Loucy (cell line): ENCODE measurements around the gene SLC16A13.

Source experiments
- H2AFZ ChIP-seq: fragments of 200-600 bp; sonication (generic); 2 replicates; pipeline ENCODE4 v1.6.0; 2016; ENCODE audit warnings: antibody characterized with exemption, mild to moderate bottlenecking, low read length, moderate library complexity
- H3F3A ChIP-seq: fragments of 200-600 bp; 2 replicates; pipeline ENCODE4 v1.6.0; 2016; ENCODE audit warnings: antibody characterized with exemption, low read depth, mild to moderate bottlenecking
- H3K27me3 ChIP-seq: fragments of 200-600 bp; sonication (generic); 2 replicates; pipeline ENCODE4 v1.6.1; 2014; ENCODE audit warnings: low read length, mild to moderate bottlenecking; ENCODE audit not compliant: insufficient read depth, poor library complexity, severe bottlenecking
- H3K36me3 ChIP-seq: fragments of 200-600 bp; sonication (generic); 2 replicates; pipeline ENCODE4 v1.6.1; 2016; ENCODE audit warnings: low read length; ENCODE audit not compliant: insufficient read depth
- H3K4me1 ChIP-seq: fragments of 200-600 bp; sonication (generic); 2 replicates; pipeline ENCODE4 v1.5.1; 2014; ENCODE audit warnings: low read length, mild to moderate bottlenecking; ENCODE audit not compliant: insufficient read depth, poor library complexity, severe bottlenecking
- H3K4me2 ChIP-seq: fragments of 200-600 bp; sonication (generic); 2 replicates; pipeline ENCODE4 v1.6.0; 2014; ENCODE audit warnings: antibody characterized with exemption, low read length, low read depth, mild to moderate bottlenecking; ENCODE audit not compliant: poor library complexity, severe bottlenecking
- H3K4me3 ChIP-seq: fragments of 200-600 bp; sonication (generic); 2 replicates; pipeline ENCODE4 v1.5.1; 2014; ENCODE audit warnings: low read length, mild to moderate bottlenecking, mixed read lengths; ENCODE audit not compliant: poor library complexity, severe bottlenecking
- H3K79me2 ChIP-seq: fragments of 200-600 bp; sonication (generic); 2 replicates; pipeline ENCODE4 v1.6.1; 2014; ENCODE audit warnings: low read length; ENCODE audit not compliant: insufficient read depth
- H3K9ac ChIP-seq: fragments of 200-600 bp; sonication (generic); 2 replicates; pipeline ENCODE4 v1.6.0; 2014; ENCODE audit warnings: mild to moderate bottlenecking, low read depth, low read length, moderate library complexity; ENCODE audit not compliant: poor library complexity, severe bottlenecking
- H3K9me2 ChIP-seq: fragments of 200-600 bp; sonication (generic); replicated peaks from 2 replicates; pipeline ENCODE4 v1.6.1; 2016; ENCODE audit warnings: low read depth, low read length, mixed read lengths
- H3K9me3 ChIP-seq: fragments of 200-600 bp; sonication (generic); 2 replicates; pipeline ENCODE4 v1.6.1; 2014; ENCODE audit warnings: mild to moderate bottlenecking, antibody characterized with exemption, low read length, low read depth; ENCODE audit not compliant: insufficient read depth
- H4K20me1 ChIP-seq: fragments of 200-600 bp; sonication (generic); 2 replicates; pipeline ENCODE4 v1.6.0; 2014; ENCODE audit warnings: antibody characterized with exemption, low read length, mild to moderate bottlenecking; ENCODE audit not compliant: insufficient read depth, poor library complexity, severe bottlenecking
- CTCF ChIP-seq: fragments of 200-600 bp; sonication (generic); conservative IDR thresholded peaks from 2 replicates; pipeline ENCODE4 v1.5.1; 2014; ENCODE audit warnings: mild to moderate bottlenecking, antibody characterized with exemption, low read length
- EZH2phosphoT487 ChIP-seq: fragments of 200-600 bp; IDR thresholded peaks from 2 replicates; pipeline ENCODE4 v1.6.1; 2018; ENCODE audit warnings: antibody characterized with exemption, mild to moderate bottlenecking, moderate library complexity, borderline replicate concordance

SLC16A13 gene

GRCh38 chr17:7064261-7064660 is 28.4 kb downstream of the SLC16A13 start:
- H3K9me2 ChIP-seq, result no peaks in the 10 kb centered on the region
- no peaks in the 10 kb centered on the region for H3K4me1 ChIP-seq
- TF ChIP-seq EZH2phosphoT487 (no peak), CTCF (no peak)
- no peaks in the 10 kb centered on the region for H3K36me3 ChIP-seq
- H3K4me3 ChIP-seq, result no peak overlapping the region
- H3K9ac ChIP-seq, result no peak overlapping the region
- no peaks in the 10 kb centered on the region for H3F3A ChIP-seq
- H3K79me2 ChIP-seq, result no peaks in the 10 kb centered on the region
- H3K4me2 ChIP-seq, result no peak overlapping the region
- H2AFZ ChIP-seq, result no peak overlapping the region
- no peaks in the 10 kb centered on the region for H3K27me3 ChIP-seq
- no peaks in the 10 kb centered on the region for H4K20me1 ChIP-seq
- peaks cover 5% of the 10 kb centered on the region; the same call in 1 of the 2 replicates for H3K9me3 ChIP-seq

DNA sequence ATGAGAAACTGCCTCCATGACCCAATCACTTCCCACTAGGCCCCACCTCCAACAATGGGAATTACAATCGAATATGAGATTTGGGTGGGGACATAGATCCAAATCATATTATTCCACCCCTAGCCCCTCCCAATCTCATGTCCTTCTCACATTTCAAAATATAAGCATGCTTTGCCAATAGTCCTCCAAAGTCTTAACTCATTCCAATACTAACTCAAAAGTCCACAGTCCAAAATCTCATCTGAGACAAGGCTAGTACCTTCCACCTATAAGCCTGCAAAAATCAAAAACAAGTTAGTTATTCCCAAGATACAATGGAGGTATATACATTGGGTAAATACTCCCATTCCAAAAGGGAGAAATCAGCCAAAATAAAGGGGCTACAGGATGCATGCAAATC is 31.4 kb downstream of the SLC16A13 start:
- no peaks in the 10 kb centered on the region for H3F3A ChIP-seq
- no peak overlapping the region for H3K4me3 ChIP-seq
- H4K20me1 ChIP-seq, result no peaks in the 10 kb centered on the region
- no peaks in the 10 kb centered on the region for H3K4me1 ChIP-seq
- no peaks in the 10 kb centered on the region for H3K36me3 ChIP-seq
- no peaks in the 10 kb centered on the region for H3K27me3 ChIP-seq
- no peak overlapping the region for H3K4me2 ChIP-seq
- TF ChIP-seq EZH2phosphoT487, result no peak
- TF ChIP-seq CTCF, result no peak
- H3K9me2 ChIP-seq, result no peaks in the 10 kb centered on the region
- H3K79me2 ChIP-seq, result no peaks in the 10 kb centered on the region
- peaks cover 5% of the 10 kb centered on the region; the same call in 1 of the 2 replicates for H3K9me3 ChIP-seq
- no peak overlapping the region for H2AFZ ChIP-seq
- H3K9ac ChIP-seq, result no peak overlapping the region

- no peaks in the 10 kb centered on the region for H3K9me2 ChIP-seq
- TF ChIP-seq EZH2phosphoT487 (no peak), CTCF (no peak)
- no peaks in the 10 kb centered on the region for H3K36me3 ChIP-seq
- H4K20me1 ChIP-seq, result no peaks in the 10 kb centered on the region
- H3K4me2 ChIP-seq, result no peak overlapping the region
- H2AFZ ChIP-seq, result no peak overlapping the region
- peaks cover 5% of the 10 kb centered on the region; the same call in 1 of the 2 replicates for H3K9me3 ChIP-seq
- H3K4me3 ChIP-seq, result no peak overlapping the region
- H3F3A ChIP-seq, result no peaks in the 10 kb centered on the region
- no peaks in the 10 kb centered on the region for H3K4me1 ChIP-seq
- no peaks in the 10 kb centered on the region for H3K27me3 ChIP-seq
- no peak overlapping the region for H3K9ac ChIP-seq
- no peaks in the 10 kb centered on the region for H3K79me2 ChIP-seq
Measured at GRCh38 chr17:7068268-7068667, 32.5 kb downstream of the SLC16A13 start.
